ENCODE measurements around the gene PCDH7. TPM values are rescaled to one million over a fixed set of nuclear protein-coding genes. Genes with fewer than 3 reads are reported as not detected.
A peak's percentile ranks its signal among the peaks of the same experiment; 100 is the strongest.

PCDH7 gene
- total and polyA plus RNA-seq, 2 of the 4 experiments (the other 2 are of a cell fraction): 26.5 to 44.1 TPM

DNA sequence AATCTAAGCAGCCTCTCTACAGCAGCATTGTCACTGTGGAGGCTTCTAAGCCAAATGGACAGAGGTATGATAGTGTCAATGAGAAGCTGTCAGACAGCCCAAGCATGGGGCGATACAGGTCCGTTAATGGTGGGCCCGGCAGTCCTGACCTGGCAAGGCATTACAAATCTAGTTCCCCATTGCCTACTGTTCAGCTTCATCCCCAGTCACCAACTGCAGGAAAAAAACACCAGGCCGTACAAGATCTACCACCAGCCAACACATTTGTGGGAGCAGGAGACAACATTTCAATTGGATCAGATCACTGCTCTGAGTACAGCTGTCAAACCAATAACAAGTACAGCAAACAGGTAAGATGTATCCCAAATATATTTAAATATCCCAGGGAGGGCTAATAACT lies 4.1 kb downstream of the PCDH7 start:
- H3K4me1 ChIP-seq (ENCODE audit: control insufficient read depth, insufficient read depth, low read length): no peaks in the 10 kb centered on the region
- POLR2A ChIA-PET (ENCODE audit: unreplicated experiment): interaction anchor here (1.0 kb wide), 1 partner anchor 104 kb away, joined by 4 read pairs; no protein-coding TSS in a partner anchor
- H3K4ac ChIP-seq (ENCODE audit: low read depth, low read length): no peak overlapping the region
- DNase-seq (no peak), ATAC-seq (ENCODE audit: low read depth) (no peak)
- no peak overlapping the region for H4K91ac ChIP-seq (ENCODE audit: insufficient read depth, low read depth, low read length)
- no peak overlapping the region for H2BK5ac ChIP-seq (ENCODE audit: low read depth, low read length, poor library complexity, severe bottlenecking)
- H4K5ac ChIP-seq (ENCODE audit: low read depth, low read length): no peak overlapping the region
- H3K14ac ChIP-seq (replicated peaks; ENCODE audit: low read depth, low read length): peak overlapping the region; percentile 26; the same call in 1 of the 2 replicates
- no peak overlapping the region for H3K23ac ChIP-seq (ENCODE audit: low read depth, low read length)
- TF ChIP-seq POLR2A (IDR thresholded peaks at IDR 0.05; ENCODE audit: low read depth, low read length) (no peak), FOS (IDR thresholded peaks at IDR 0.05; ENCODE audit: low read depth, low read length) (no peak), MAFK (IDR thresholded peaks at IDR 0.05; ENCODE audit: low read depth, low read length) (no peak), RFX5 (IDR thresholded peaks at IDR 0.05; ENCODE audit: low read depth, low read length) (no peak), CHD1 (IDR thresholded peaks at IDR 0.05; ENCODE audit: low read depth, low read length) (no peak), MXI1 (IDR thresholded peaks at IDR 0.05; ENCODE audit: borderline replicate concordance, low read depth, low read length) (no peak)
- TF ChIP-seq, protein P1, sequence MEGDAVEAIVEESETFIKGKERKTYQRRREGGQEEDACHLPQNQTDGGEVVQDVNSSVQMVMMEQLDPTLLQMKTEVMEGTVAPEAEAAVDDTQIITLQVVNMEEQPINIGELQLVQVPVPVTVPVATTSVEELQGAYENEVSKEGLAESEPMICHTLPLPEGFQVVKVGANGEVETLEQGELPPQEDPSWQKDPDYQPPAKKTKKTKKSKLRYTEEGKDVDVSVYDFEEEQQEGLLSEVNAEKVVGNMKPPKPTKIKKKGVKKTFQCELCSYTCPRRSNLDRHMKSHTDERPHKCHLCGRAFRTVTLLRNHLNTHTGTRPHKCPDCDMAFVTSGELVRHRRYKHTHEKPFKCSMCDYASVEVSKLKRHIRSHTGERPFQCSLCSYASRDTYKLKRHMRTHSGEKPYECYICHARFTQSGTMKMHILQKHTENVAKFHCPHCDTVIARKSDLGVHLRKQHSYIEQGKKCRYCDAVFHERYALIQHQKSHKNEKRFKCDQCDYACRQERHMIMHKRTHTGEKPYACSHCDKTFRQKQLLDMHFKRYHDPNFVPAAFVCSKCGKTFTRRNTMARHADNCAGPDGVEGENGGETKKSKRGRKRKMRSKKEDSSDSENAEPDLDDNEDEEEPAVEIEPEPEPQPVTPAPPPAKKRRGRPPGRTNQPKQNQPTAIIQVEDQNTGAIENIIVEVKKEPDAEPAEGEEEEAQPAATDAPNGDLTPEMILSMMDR (conservative IDR thresholded peaks at IDR 0.05; ENCODE audit: low read depth, low read length): no peak
- peak overlapping the region; percentile 83 for H3K4me2 ChIP-seq (ENCODE audit: low read depth, low read length)
- peak overlapping the region; percentile 28; the same call in 1 of the 2 replicates for H3K9ac ChIP-seq (ENCODE audit: low read depth, low read length)
- no peaks in the 10 kb centered on the region; the same call in 1 of the 2 replicates for H3K27me3 ChIP-seq (ENCODE audit: control insufficient read depth, insufficient read depth, low read length)
- peak overlapping the region; percentile 78; the same call in 1 of the 2 replicates for H3K4me3 ChIP-seq (ENCODE audit: insufficient read depth, low read depth, low read length)
- no peak overlapping the region for H3K56ac ChIP-seq (ENCODE audit: extremely low read depth, insufficient read depth, low read length)
- dilution Hi-C loops (cut with HindIII; ENCODE audit: low sequenced_read_pairs, unreplicated experiment) (no loop called here), in situ Hi-C loops (cut with MboI; ENCODE audit: low sequenced_read_pairs) (no loop called here), intact Hi-C loops (cut with micrococcal nuclease) (loop anchor here (5.0 kb wide), 3 partner anchors 33 to 223 kb away; no protein-coding TSS in a partner anchor)
- no peaks in the 10 kb centered on the region for H3K9me3 ChIP-seq (ENCODE audit: control insufficient read depth, insufficient read depth, low read length)
- CTCF ChIA-PET: no interaction called here
- 0 out of 2 replicates have a peak, but pooled peaks cover 5% of the 10 kb centered on the region for H3K9me1 ChIP-seq (ENCODE audit: insufficient read depth, low read length)
- no peak overlapping the region for H2BK15ac ChIP-seq (ENCODE audit: low read depth, low read length)
- H2AK9ac ChIP-seq (replicated peaks; ENCODE audit: low read depth, low read length, poor library complexity): no peak overlapping the region
- no CpG with 5 or more reads among the region's 4 CpGs for WGBS, 2 experiments (ENCODE audit: extremely low coverage in 2 of 2, insufficient read length in 1 of 2)
- BruUV-seq (replicated peaks): no TSS peak
- no peaks in the 10 kb centered on the region for H3K36me3 ChIP-seq (ENCODE audit: control insufficient read depth, insufficient read depth, low read length)
- peaks cover 4 to 23% of the 10 kb centered on the region in 2 experiments for H3K79me1 ChIP-seq (ENCODE audit: low read depth in 1 of 2, low read length in 2 of 2)
- no peak overlapping the region for H2AFZ ChIP-seq (replicated peaks; ENCODE audit: low read length, poor library complexity)
- no peak overlapping the region for H2BK20ac ChIP-seq (ENCODE audit: low read depth, low read length)
- no peak overlapping the region for H2BK120ac ChIP-seq (ENCODE audit: low read depth, low read length)
- no peak overlapping the region for H3K27ac ChIP-seq (ENCODE audit: insufficient read depth, low read length)
- H4K8ac ChIP-seq (ENCODE audit: low read depth in 2 of 2, low read length in 2 of 2): no peak overlapping the region
- no peak overlapping the region for H3K18ac ChIP-seq (ENCODE audit: low read depth, low read length)
- no peak overlapping the region for H2AK5ac ChIP-seq (ENCODE audit: low read depth, low read length)
- H4K20me1 ChIP-seq (ENCODE audit: insufficient read depth, low read length): peaks cover 8% of the 10 kb centered on the region; the same call in 1 of the 2 replicates

Data from IMR-90 (cell line).